Adipocyte (in vitro differentiated cells): ENCODE results near the gene DDX20.
"Not testable (repeated sequence)": the region's sequence is repeated elsewhere in the genome, so short reads cannot be mapped to it uniquely, and the experiment has no call there.

Source experiments
- DNase-seq: peaks from one replicate; pipeline ENCODE4 v3.0.0-alpha.2; 2015; ENCODE audit warnings: low read depth
- H3K27me3 ChIP-seq: replicated peaks from 2 replicates; pipeline ENCODE4 v1.7.0; 2013; ENCODE audit warnings: mild to moderate bottlenecking, low read length, moderate library complexity; ENCODE audit not compliant: control insufficient read depth, insufficient read depth
- H3K36me3 ChIP-seq: 2 replicates; pipeline ENCODE4 v1.7.0; 2013; ENCODE audit warnings: low read length, mild to moderate bottlenecking, moderate library complexity; ENCODE audit not compliant: control insufficient read depth, insufficient read depth, severe bottlenecking
- H3K4me1 ChIP-seq: 2 replicates; pipeline ENCODE4 v1.7.0; 2013; ENCODE audit warnings: mild to moderate bottlenecking, low read length, moderate library complexity; ENCODE audit not compliant: control insufficient read depth, insufficient read depth
- H3K4me3 ChIP-seq: 2 replicates; pipeline ENCODE4 v1.7.0; 2013; ENCODE audit warnings: mild to moderate bottlenecking, low read length, moderate library complexity
- H3K9ac ChIP-seq: 2 replicates; pipeline ENCODE4 v1.7.0; 2013; ENCODE audit warnings: mild to moderate bottlenecking, low read length, moderate library complexity
- H3K9me3 ChIP-seq: 2 replicates; pipeline ENCODE4 v1.7.0; 2013; ENCODE audit warnings: mild to moderate bottlenecking, low read length, moderate library complexity; ENCODE audit not compliant: control insufficient read depth

DDX20 gene

GRCh38 chr1:111798580-111798979 is 42.9 kb downstream of the DDX20 start:
- Histone ChIP-seq H3K9me3 (peaks cover 4% of the 10 kb centered on the region), H3K4me3 (no peak overlapping the region), H3K27me3 (peaks cover 36% of the 10 kb centered on the region), H3K4me1 (no peaks in the 10 kb centered on the region), H3K9ac (no peak overlapping the region), H3K36me3 (no peaks in the 10 kb centered on the region)
- DNase-seq, result no peak

GRCh38 chr1:111799722-111800121 is 44.0 kb downstream of the DDX20 start:
- peaks cover 37% of the 10 kb centered on the region for H3K27me3 ChIP-seq
- H3K36me3 ChIP-seq, H3K9me3 ChIP-seq, H3K9ac ChIP-seq, H3K4me1 ChIP-seq, DNase-seq, H3K4me3 ChIP-seq: not testable (repeated sequence)

- no peak for DNase-seq
- H3K27me3 ChIP-seq, result peaks cover 45% of the 10 kb centered on the region
- no peaks in the 10 kb centered on the region for H3K9me3 ChIP-seq
- no peaks in the 10 kb centered on the region for H3K36me3 ChIP-seq
- no peaks in the 10 kb centered on the region for H3K4me1 ChIP-seq
- no peak overlapping the region for H3K4me3 ChIP-seq
- no peak overlapping the region for H3K9ac ChIP-seq
These were observed 45.6 kb downstream of the DDX20 start for GRCh38 chr1:111801071-111801850.

GRCh38 chr1:111802110-111802509 is 46.4 kb downstream of the DDX20 start:
- Histone ChIP-seq H3K36me3 (no peaks in the 10 kb centered on the region), H3K9me3 (peaks cover 3% of the 10 kb centered on the region), H3K4me3 (no peak overlapping the region), H3K9ac (no peak overlapping the region), H3K4me1 (no peaks in the 10 kb centered on the region), H3K27me3 (peaks cover 45% of the 10 kb centered on the region)
- DNase-seq, result no peak

GRCh38 chr1:111802984-111803383 is 47.3 kb downstream of the DDX20 start:
- H3K36me3 ChIP-seq, result no peaks in the 10 kb centered on the region
- H3K4me3 ChIP-seq, result no peak overlapping the region
- peaks cover 3% of the 10 kb centered on the region for H3K9me3 ChIP-seq
- peaks cover 37% of the 10 kb centered on the region for H3K27me3 ChIP-seq
- H3K4me1 ChIP-seq, result no peaks in the 10 kb centered on the region
- DNase-seq, result no peak
- no peak overlapping the region for H3K9ac ChIP-seq

- Histone ChIP-seq H3K9ac (no peak overlapping the region), H3K36me3 (no peaks in the 10 kb centered on the region), H3K9me3 (peaks cover 3% of the 10 kb centered on the region), H3K27me3 (peaks cover 34% of the 10 kb centered on the region), H3K4me3 (no peak overlapping the region), H3K4me1 (no peaks in the 10 kb centered on the region)
- DNase-seq, result no peak
These were observed 48.2 kb downstream of the DDX20 start for GRCh38 chr1:111803951-111804350.

- Histone ChIP-seq H3K9ac (no peak overlapping the region), H3K36me3 (no peaks in the 10 kb centered on the region), H3K4me3 (no peak overlapping the region), H3K9me3 (peaks cover 3% of the 10 kb centered on the region), H3K4me1 (no peaks in the 10 kb centered on the region), H3K27me3 (peaks cover 32% of the 10 kb centered on the region)
- no peak for DNase-seq
These were observed 49.1 kb downstream of the DDX20 start for GRCh38 chr1:111804776-111805175.

GRCh38 chr1:111805251-111805650 is 49.5 kb downstream of the DDX20 start:
- Histone ChIP-seq H3K4me1 (no peaks in the 10 kb centered on the region), H3K4me3 (no peak overlapping the region), H3K9ac (no peak overlapping the region), H3K27me3 (peaks cover 37% of the 10 kb centered on the region), H3K9me3 (peaks cover 3% of the 10 kb centered on the region), H3K36me3 (no peaks in the 10 kb centered on the region)
- DNase-seq, result no peak

GRCh38 chr1:111811891-111812290 is 56.2 kb downstream of the DDX20 start:
- Histone ChIP-seq H3K9me3 (peaks cover 2% of the 10 kb centered on the region), H3K4me3 (no peak overlapping the region), H3K27me3 (peaks cover 23% of the 10 kb centered on the region), H3K4me1 (no peaks in the 10 kb centered on the region), H3K9ac (no peak overlapping the region), H3K36me3 (no peaks in the 10 kb centered on the region)
- no peak for DNase-seq

GRCh38 chr1:111812306-111812705 is 56.6 kb downstream of the DDX20 start:
- Histone ChIP-seq H3K36me3 (no peaks in the 10 kb centered on the region), H3K27me3 (peaks cover 23% of the 10 kb centered on the region), H3K9ac (no peak overlapping the region), H3K4me3 (no peak overlapping the region), H3K4me1 (no peaks in the 10 kb centered on the region), H3K9me3 (no peaks in the 10 kb centered on the region)
- DNase-seq, result no peak

GRCh38 chr1:111813440-111814304 is 58.0 kb downstream of the DDX20 start:
- Histone ChIP-seq H3K27me3 (peaks cover 20% of the 10 kb centered on the region), H3K36me3 (no peaks in the 10 kb centered on the region), H3K9me3 (no peaks in the 10 kb centered on the region), H3K4me1 (peaks cover 4% of the 10 kb centered on the region), H3K9ac (no peak overlapping the region), H3K4me3 (no peak overlapping the region)
- DNase-seq, result no peak
